ENCODE data around the gene AXIN1. TPM values are rescaled to one million over a fixed set of nuclear protein-coding genes. Genes with fewer than 3 reads are reported as not detected.
A peak's percentile ranks its signal among the peaks of the same experiment; 100 is the strongest.
"Not testable (repeated sequence)": the region's sequence is repeated elsewhere in the genome, so short reads cannot be mapped to it uniquely, and the experiment has no call there.

Gene AXIN1
- total and polyA plus RNA-seq, 9 of the 15 experiments (the other 6 are each of a cell fraction or from before 2014, with no cell fraction given), result 0.42 to 58.0 (median 25.9) TPM

GRCh38 chr16:348495-348894 lies 4.0 kb downstream of the AXIN1 start:
- ATAC-seq; H4K20me1 ChIP-seq (replicated peaks; ENCODE audit: control insufficient read depth, insufficient read depth, low read length); H3K9me1 ChIP-seq (ENCODE audit: control insufficient read depth, insufficient read depth, low read length); FAIRE-seq; intact Hi-C loops (cut with micrococcal nuclease); H2AFZ ChIP-seq (ENCODE audit: low read depth, low read length); DNase-seq (ENCODE audit: extremely low read depth in 1 of 4, low spot score in 3 of 4); H3K4me3 ChIP-seq; H3K27me3 ChIP-seq (ENCODE audit: control insufficient read depth in 2 of 2, insufficient read depth in 2 of 2, low read length in 2 of 2); in situ Hi-C loops (cut with MboI); H3K9me3 ChIP-seq (replicated peaks; ENCODE audit: control insufficient read depth, insufficient read depth, low read depth, low read length); BruUV-seq (replicated peaks); CTCF ChIA-PET (ENCODE audit: low intra/inter-chr PET ratio); H3K27ac ChIP-seq (ENCODE audit: extremely low read depth, low read depth, low read length); H3K4me2 ChIP-seq (ENCODE audit: insufficient read depth, low read length): not testable (repeated sequence)
- H3K36me3 ChIP-seq (ENCODE audit: control insufficient read depth, insufficient read depth, low read length), result peaks cover 69% of the 10 kb centered on the region
- WGBS (ENCODE audit: insufficient coverage, low coverage, missing lambda C conversion rate), result 100% methylated on average over 7 of the region's 10 CpGs
- POLR2A ChIA-PET, result interaction anchor here (0.6 to 2.7 kb wide), 3 partner anchors 12 to 281 kb away, joined by 3 to 22 read pairs (median 4); no protein-coding TSS in a partner anchor
- peaks cover 20 to 24% of the 10 kb centered on the region in 2 experiments for H3K4me1 ChIP-seq (replicated peaks in 1 of 2; ENCODE audit: control insufficient read depth in 2 of 2, insufficient read depth in 2 of 2, low read length in 2 of 2)
- peak; percentile 71 for TF ChIP-seq ZNF121 (CRISPR knock-in tag; conservative IDR thresholded peaks at IDR 0.05)
- peaks cover 86% of the 10 kb centered on the region for H3K79me2 ChIP-seq (ENCODE audit: control insufficient read depth, insufficient read depth, low read length)
- H3K9ac ChIP-seq (ENCODE audit: insufficient read depth in 1 of 2, low read depth in 2 of 2, low read length in 2 of 2), result peak overlapping the region in 1 of 2 experiments; percentile 3; a peak in 1 of 4 replicates

- TF ChIP-seq ZNF764 (CRISPR knock-in tag; IDR thresholded peaks at IDR 0.05; ENCODE audit: low read depth) (no peak), ZNF77 (CRISPR knock-in tag; IDR thresholded peaks at IDR 0.05) (no peak), ZNF143 (CRISPR knock-in tag; IDR thresholded peaks at IDR 0.05) (no peak), CEBPZ (IDR thresholded peaks at IDR 0.05; ENCODE audit: borderline replicate concordance, low read depth, low read length) (no peak), ARID2 (IDR thresholded peaks at IDR 0.05) (no peak), RBM22 (IDR thresholded peaks at IDR 0.05; ENCODE audit: low read depth, low read length, poor library complexity, severe bottlenecking) (no peak), GTF2B (IDR thresholded peaks at IDR 0.05; ENCODE audit: extremely low read depth, insufficient read length) (no peak), NONO (IDR thresholded peaks at IDR 0.05; ENCODE audit: low read depth in 2 of 2, low read length in 1 of 2) (no peak), BDP1 (IDR thresholded peaks at IDR 0.05; ENCODE audit: insufficient read depth, insufficient read length) (no peak), HNRNPL (IDR thresholded peaks at IDR 0.05; ENCODE audit: low read depth, low read length) (no peak), RNF2 (IDR thresholded peaks at IDR 0.05) (no peak)
- BruUV-seq (replicated peaks), result no TSS peak
- H4K20me1 ChIP-seq (replicated peaks; ENCODE audit: control insufficient read depth, insufficient read depth, low read length), result peaks cover 3% of the 10 kb centered on the region; the same call in 1 of the 2 replicates
- H3K4me3 ChIP-seq, result no peak overlapping the region
- no peaks in the 10 kb centered on the region for H3K27me3 ChIP-seq (ENCODE audit: control insufficient read depth in 2 of 2, insufficient read depth in 2 of 2, low read length in 2 of 2)
- H3K36me3 ChIP-seq (ENCODE audit: control insufficient read depth, insufficient read depth, low read length), result peaks cover 82% of the 10 kb centered on the region
- peaks cover 6% of the 10 kb centered on the region for H3K9me1 ChIP-seq (ENCODE audit: control insufficient read depth, insufficient read depth, low read length)
- no peak for ATAC-seq
- no peak for DNase-seq (ENCODE audit: extremely low read depth in 1 of 4, low spot score in 3 of 4)
- CTCF ChIA-PET (ENCODE audit: low intra/inter-chr PET ratio), result no interaction called here
- no peak overlapping the region for H3K9ac ChIP-seq (ENCODE audit: insufficient read depth in 1 of 2, low read depth in 2 of 2, low read length in 2 of 2)
- no peak overlapping the region for H2AFZ ChIP-seq (ENCODE audit: low read depth, low read length)
- 91% methylated on average over 3 of the region's 6 CpGs for WGBS (ENCODE audit: insufficient coverage, low coverage, missing lambda C conversion rate)
- peaks cover 21% of the 10 kb centered on the region in 2 experiments for H3K4me1 ChIP-seq (replicated peaks in 1 of 2; ENCODE audit: control insufficient read depth in 2 of 2, insufficient read depth in 2 of 2, low read length in 2 of 2)
- in situ Hi-C loops (cut with MboI) (no loop called here), intact Hi-C loops (cut with micrococcal nuclease) (no loop called here)
- POLR2A ChIA-PET, result interaction anchor here (2.9 kb wide), 1 partner anchor 10 kb away, joined by 16 read pairs; no protein-coding TSS in a partner anchor
- H3K79me2 ChIP-seq (ENCODE audit: control insufficient read depth, insufficient read depth, low read length), result peaks cover 99% of the 10 kb centered on the region
- H3K27ac ChIP-seq (ENCODE audit: extremely low read depth, low read depth, low read length), result no peak overlapping the region
- no peaks in the 10 kb centered on the region for H3K9me3 ChIP-seq (replicated peaks; ENCODE audit: control insufficient read depth, insufficient read depth, low read depth, low read length)
- no peak for FAIRE-seq
- H3K4me2 ChIP-seq (ENCODE audit: insufficient read depth, low read length), result no peak overlapping the region
Observed at GRCh38 chr16:347203-347602, 5.3 kb downstream of the AXIN1 start.

Data from K562 (cell line).